EL (cell line): ENCODE measurements around the gene SNAPC2.

Source experiments
- DNase-seq: peaks from one replicate; pipeline ENCODE4 v3.0.0-alpha.2; 2016

Gene SNAPC2

GRCh38 chr19:7971553-7972520 lies 51.7 kb downstream of the SNAPC2 start:
- no peak for DNase-seq
